Lower leg skin (tissue), 3 donors: ENCODE measurements around the gene OR51B5.

Experiments used
- POLR2A ChIP-seq, 2 donors: fragments of 450-650 bp; IDR thresholded peaks; one replicate each; pipeline ENCODE4 v1.6.1; 2016 to 2017; ENCODE audit warnings: antibody characterized with exemption in 2 of 2, mild to moderate bottlenecking in 1 of 2, moderate library complexity in 1 of 2
- TF ChIP-seq, protein P1 (sequence below), 3 donors: fragments of 450-650 bp; IDR thresholded peaks; one replicate each; pipeline ENCODE4 v1.5.1; 2016; ENCODE audit warnings: antibody characterized with exemption in 3 of 3, mild to moderate bottlenecking in 3 of 3, moderate library complexity in 2 of 3

DNA sequence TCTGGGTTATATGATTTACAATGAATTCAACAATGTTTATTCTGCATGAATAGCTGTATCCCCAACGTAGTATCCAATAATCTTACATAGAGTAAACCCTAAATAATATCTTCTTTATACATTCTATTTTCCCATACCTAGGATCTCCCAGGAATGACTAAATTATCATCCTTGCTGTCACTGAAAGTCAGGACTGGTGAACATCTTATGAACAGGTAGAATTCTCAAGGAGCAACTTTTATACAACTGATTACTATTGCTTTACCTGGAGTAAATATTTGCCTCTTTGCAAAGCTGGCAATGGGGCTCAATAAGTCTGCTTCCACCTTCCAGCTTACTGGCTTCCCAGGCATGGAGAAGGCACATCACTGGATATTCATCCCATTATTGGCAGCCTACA, 7.9 kb upstream of the OR51B5 start, which contains the start of gene OR51B6:
- TF ChIP-seq, protein P1, sequence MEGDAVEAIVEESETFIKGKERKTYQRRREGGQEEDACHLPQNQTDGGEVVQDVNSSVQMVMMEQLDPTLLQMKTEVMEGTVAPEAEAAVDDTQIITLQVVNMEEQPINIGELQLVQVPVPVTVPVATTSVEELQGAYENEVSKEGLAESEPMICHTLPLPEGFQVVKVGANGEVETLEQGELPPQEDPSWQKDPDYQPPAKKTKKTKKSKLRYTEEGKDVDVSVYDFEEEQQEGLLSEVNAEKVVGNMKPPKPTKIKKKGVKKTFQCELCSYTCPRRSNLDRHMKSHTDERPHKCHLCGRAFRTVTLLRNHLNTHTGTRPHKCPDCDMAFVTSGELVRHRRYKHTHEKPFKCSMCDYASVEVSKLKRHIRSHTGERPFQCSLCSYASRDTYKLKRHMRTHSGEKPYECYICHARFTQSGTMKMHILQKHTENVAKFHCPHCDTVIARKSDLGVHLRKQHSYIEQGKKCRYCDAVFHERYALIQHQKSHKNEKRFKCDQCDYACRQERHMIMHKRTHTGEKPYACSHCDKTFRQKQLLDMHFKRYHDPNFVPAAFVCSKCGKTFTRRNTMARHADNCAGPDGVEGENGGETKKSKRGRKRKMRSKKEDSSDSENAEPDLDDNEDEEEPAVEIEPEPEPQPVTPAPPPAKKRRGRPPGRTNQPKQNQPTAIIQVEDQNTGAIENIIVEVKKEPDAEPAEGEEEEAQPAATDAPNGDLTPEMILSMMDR (IDR thresholded peaks at IDR 0.05), result no peak
- TF ChIP-seq POLR2A (IDR thresholded peaks at IDR 0.05), result no peak
